Common myeloid progenitor, CD34-positive (primary cell): Measurements from ENCODE around the gene MSL3.

ENCODE experiments used
- CTCF ChIA-PET: fragments of 350-600 bp; sonication (Branson Sonifier 250); formaldehyde crosslinking; loops from one replicate; lab custom pipeline; 2021; ENCODE audit warnings: antibody characterized with exemption; lab: Charles Lee
- POLR2A ChIA-PET: fragments of 350-600 bp; sonication (Branson Sonifier 250); formaldehyde crosslinking; loops from one replicate; lab custom pipeline; 2021; ENCODE audit warnings: antibody characterized with exemption; lab: Charles Lee
- DNase-seq, 3 donors: peaks; one replicate each; pipeline versions ENCODE4 v3.0.0 to v3.0.0-alpha.2; 2013
- H3K27ac ChIP-seq, 2 experiments: 1 replicate in 1 of 2; 2 replicates in 1 of 2; pipeline ENCODE4 v1.7.0; 2013; ENCODE audit warnings: inconsistent platforms in 2 of 2, low read length in 2 of 2, mild to moderate bottlenecking in 2 of 2, low read depth in 1 of 2, moderate library complexity in 1 of 2; ENCODE audit not compliant: severe bottlenecking in 2 of 2, insufficient read depth in 1 of 2, poor library complexity in 1 of 2
- H3K27me3 ChIP-seq, 5 experiments: replicated peaks in 2 of 5; 1 replicate in 3 of 5; 2 replicates in 2 of 5; pipeline versions ENCODE4 v1.6.1 to v1.7.0; 2013; ENCODE audit warnings: low read length in 4 of 5, mild to moderate bottlenecking in 2 of 5, moderate library complexity in 2 of 5, inconsistent platforms in 1 of 5; ENCODE audit not compliant: insufficient read depth in 5 of 5, control insufficient read depth in 4 of 5
- H3K36me3 ChIP-seq, 4 experiments: 1 replicate in 2 of 4; 2 replicates in 2 of 4; pipeline versions ENCODE4 v1.6.1 to v1.7.0; 2013; ENCODE audit warnings: low read length in 3 of 4, control low read depth in 1 of 4, mild to moderate bottlenecking in 1 of 4; ENCODE audit not compliant: control insufficient read depth in 4 of 4, insufficient read depth in 4 of 4
- H3K4me1 ChIP-seq, 4 experiments: 1 replicate in 3 of 4; 2 replicates in 1 of 4; pipeline versions ENCODE4 v1.6.1 to v1.7.1; 2013; ENCODE audit warnings: low read length in 3 of 4, mild to moderate bottlenecking in 3 of 4, control low read depth in 1 of 4, inconsistent platforms in 1 of 4, moderate library complexity in 1 of 4; ENCODE audit not compliant: control insufficient read depth in 4 of 4, insufficient read depth in 4 of 4; ENCODE audit errors: control extremely low read depth in 1 of 4
- H3K4me3 ChIP-seq, 7 experiments: 1 replicate in 4 of 7; 2 replicates in 3 of 7; pipeline versions ENCODE4 v1.5.1 to v1.7.0; 2013; ENCODE audit warnings: mild to moderate bottlenecking in 7 of 7, low read length in 6 of 7, moderate library complexity in 6 of 7, inconsistent platforms in 2 of 7, low read depth in 2 of 7, control low read depth in 1 of 7; ENCODE audit not compliant: insufficient read depth in 4 of 7, control insufficient read depth in 1 of 7; ENCODE audit errors: extremely low read depth in 1 of 7
- H3K9me3 ChIP-seq, 5 experiments: 1 replicate in 4 of 5; 2 replicates in 1 of 5; pipeline versions ENCODE4 v1.6.1 to v1.7.1; 2013; ENCODE audit warnings: low read length in 4 of 5, mild to moderate bottlenecking in 2 of 5, inconsistent platforms in 1 of 5, low read depth in 1 of 5, moderate library complexity in 1 of 5; ENCODE audit not compliant: control insufficient read depth in 4 of 5, insufficient read depth in 2 of 5; ENCODE audit errors: control extremely low read depth in 1 of 5
- WGBS: methylation state at CpG from one replicate; pipeline ENCODE4 v1.1.5; 2013; ENCODE audit not compliant: insufficient coverage; 5-methylcytosine and 5-hydroxymethylcytosine counted together

The MSL3 gene

DNA sequence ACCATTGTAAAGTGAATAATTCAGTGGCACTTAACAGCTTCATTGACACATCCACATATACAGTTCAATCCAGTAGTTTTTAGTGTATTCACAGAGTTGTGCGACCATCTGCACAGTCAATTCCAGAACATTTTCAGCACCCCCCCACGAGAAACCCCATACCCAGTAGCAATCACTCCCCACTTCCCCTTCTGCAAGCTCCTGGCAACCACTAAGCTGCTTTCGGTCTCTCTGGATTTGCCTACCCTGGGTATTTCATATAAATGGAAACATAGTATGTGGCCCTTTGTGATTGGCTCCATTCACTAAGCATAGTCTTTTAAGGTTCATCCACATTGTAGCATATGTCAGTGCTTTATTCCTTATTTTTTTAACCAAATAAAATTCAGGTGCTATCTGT, 10.0 kb downstream of the MSL3 start:
- DNase-seq = no peak
- 67% methylated on average over 1 of the region's 3 CpGs for WGBS

DNA sequence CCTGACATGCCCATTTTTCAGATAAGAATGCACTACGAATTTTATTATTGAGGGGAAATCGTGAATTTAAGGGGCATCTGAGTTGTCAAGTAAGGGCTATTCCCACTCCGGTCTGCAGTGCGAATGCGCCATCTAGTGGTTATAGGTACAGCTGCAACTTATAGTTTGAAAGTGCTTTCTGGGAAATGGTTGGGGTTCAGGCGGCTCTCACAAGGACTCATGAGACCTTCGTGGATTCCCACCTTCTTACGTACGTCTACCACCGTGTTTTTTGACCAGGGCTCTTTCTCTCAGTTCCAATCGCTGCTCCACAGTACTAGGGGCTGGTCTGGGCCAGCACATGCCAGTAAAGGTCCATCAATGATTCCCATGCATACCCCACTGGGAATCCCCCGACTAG, 12.3 kb downstream of the MSL3 start:
- peak; percentile 54 to 83 (median 82) for DNase-seq
- H3K27me3 ChIP-seq = no peaks in the 10 kb centered on the region
- peaks cover 0 to 1% (median 0%) of the 10 kb centered on the region in 4 experiments for H3K4me1 ChIP-seq
- POLR2A ChIA-PET = no interaction called here
- CTCF ChIA-PET = interaction anchor here (0.9 to 1.8 kb wide), 3 partner anchors 10 to 238 kb away, joined by 4 to 6 read pairs (median 6); no protein-coding TSS in a partner anchor
- peaks cover 5 to 35% (median 13%) of the 10 kb centered on the region in 4 experiments for H3K36me3 ChIP-seq
- no peak overlapping the region for H3K27ac ChIP-seq
- no peak overlapping the region for H3K4me3 ChIP-seq
- 16% methylated on average over 12 of the region's 12 CpGs for WGBS
- no peaks in the 10 kb centered on the region for H3K9me3 ChIP-seq

More for the DNA sequence above, 10.0 kb downstream of the MSL3 start:
- H3K36me3 ChIP-seq = peaks cover 10 to 52% (median 27%) of the 10 kb centered on the region in 4 experiments
- ChIA-PET POLR2A (no interaction called here), CTCF (interaction anchor here (1.0 to 1.3 kb wide), 2 partner anchors 44 to 237 kb away, joined by 3 to 5 read pairs; no protein-coding TSS in a partner anchor)
- H3K4me1 ChIP-seq = peaks cover 0 to 1% (median 0%) of the 10 kb centered on the region in 4 experiments
- H3K4me3 ChIP-seq = no peak overlapping the region
- H3K27me3 ChIP-seq = no peaks in the 10 kb centered on the region
- no peak overlapping the region for H3K27ac ChIP-seq
- H3K9me3 ChIP-seq = no peaks in the 10 kb centered on the region

DNA sequence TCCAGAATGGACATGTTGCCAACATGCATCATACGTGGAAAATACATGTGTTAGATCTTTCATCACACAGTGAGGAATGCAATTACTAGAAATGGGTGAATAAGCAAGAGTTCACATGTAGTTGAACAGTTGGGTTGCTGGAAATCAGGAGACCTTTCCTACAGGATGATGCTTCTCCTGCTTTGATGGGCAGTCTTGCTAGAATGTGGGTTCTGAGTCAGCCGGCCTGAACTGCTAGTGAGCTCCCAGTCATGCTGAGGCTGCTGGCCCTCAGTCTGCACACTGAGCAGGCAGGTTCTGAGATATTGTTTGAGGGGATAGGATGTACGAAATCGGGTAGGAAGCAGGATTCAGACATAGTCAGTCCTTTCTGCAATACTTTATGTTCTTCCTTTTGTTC, 20.2 kb downstream of the MSL3 start:
- H3K27ac ChIP-seq = no peak overlapping the region
- CTCF ChIA-PET = no interaction called here
- DNase-seq = no peak
- H3K9me3 ChIP-seq = no peaks in the 10 kb centered on the region
- 88% methylated on average over 1 of the region's 4 CpGs for WGBS
- peaks cover 0 to 8% (median 4%) of the 10 kb centered on the region in 4 experiments for H3K36me3 ChIP-seq
- no peak overlapping the region for H3K4me3 ChIP-seq
- no peaks in the 10 kb centered on the region for H3K27me3 ChIP-seq
- POLR2A ChIA-PET = no interaction called here
- H3K4me1 ChIP-seq = no peaks in the 10 kb centered on the region

- CTCF ChIA-PET = no interaction called here
Measured at GRCh38 chrX:11781133-11781532, 23.1 kb downstream of the MSL3 start.

DNA sequence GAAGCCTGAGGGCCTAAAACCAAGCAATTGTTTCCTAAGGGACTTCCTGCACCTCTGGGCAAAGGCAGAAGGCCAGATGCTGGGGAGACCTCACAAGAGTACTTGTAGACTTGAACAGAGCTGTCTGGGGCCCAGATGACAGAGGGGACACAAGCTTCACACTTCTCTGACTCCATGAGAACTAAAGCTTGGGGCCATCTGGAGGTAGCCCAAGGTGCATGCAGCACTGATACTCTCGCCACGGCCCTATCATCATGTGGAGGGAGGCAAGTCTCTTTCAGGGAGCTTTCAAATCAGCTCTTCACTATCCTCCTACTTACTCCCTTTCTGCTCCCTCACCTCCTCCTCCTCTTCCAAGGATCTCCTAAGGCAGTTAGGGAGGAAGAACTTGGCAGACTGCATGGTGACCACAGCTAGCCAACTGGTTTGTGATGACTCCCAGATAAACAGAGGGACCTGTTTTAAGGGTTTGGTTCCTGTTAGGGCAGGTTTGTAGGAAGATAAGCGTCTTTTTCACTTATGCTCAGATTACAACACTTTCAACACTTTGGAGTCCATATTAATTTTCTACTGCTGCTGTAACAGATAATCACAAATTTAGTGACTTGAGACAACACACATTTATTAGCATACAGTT, 23.8 kb downstream of the MSL3 start:
- no peaks in the 10 kb centered on the region for H3K9me3 ChIP-seq
- no peaks in the 10 kb centered on the region for H3K36me3 ChIP-seq
- no peak overlapping the region for H3K27ac ChIP-seq
- no peak overlapping the region for H3K4me3 ChIP-seq
- peaks cover 0 to 1% (median 0%) of the 10 kb centered on the region in 4 experiments for H3K4me1 ChIP-seq
- WGBS = 80% methylated on average over 3 of the region's 3 CpGs
- DNase-seq = peak in 2 of 3 donors; percentile 5 to 33
- ChIA-PET CTCF (no interaction called here), POLR2A (no interaction called here)
- H3K27me3 ChIP-seq = peaks cover 0 to 4% (median 0%) of the 10 kb centered on the region in 5 experiments

More at GRCh38 chrX:11781133-11781532, 23.1 kb downstream of the MSL3 start:
- no peaks in the 10 kb centered on the region for H3K4me1 ChIP-seq
- no peak overlapping the region for H3K27ac ChIP-seq
- 75% methylated on average over 1 of the region's 2 CpGs for WGBS
- POLR2A ChIA-PET = no interaction called here
- no peaks in the 10 kb centered on the region for H3K36me3 ChIP-seq
- peaks cover 0 to 3% (median 0%) of the 10 kb centered on the region in 5 experiments for H3K27me3 ChIP-seq
- no peaks in the 10 kb centered on the region for H3K9me3 ChIP-seq
- DNase-seq = no peak
- no peak overlapping the region for H3K4me3 ChIP-seq

GRCh38 chrX:11784543-11784942, 26.5 kb downstream of the MSL3 start:
- Histone ChIP-seq H3K9me3 (no peaks in the 10 kb centered on the region), H3K27ac (no peak overlapping the region), H3K4me1 (peaks cover 0 to 7% (median 0%) of the 10 kb centered on the region in 4 experiments), H3K27me3 (peaks cover 0 to 13% (median 0%) of the 10 kb centered on the region in 5 experiments), H3K4me3 (no peak overlapping the region), H3K36me3 (no peaks in the 10 kb centered on the region)
- no CpG with 5 or more reads among the region's 1 CpG for WGBS
- CTCF ChIA-PET = no interaction called here
- POLR2A ChIA-PET = no interaction called here
- DNase-seq = no peak

- CTCF ChIA-PET = interaction anchor here (0.8 to 2.8 kb wide), 7 partner anchors 15 to 255 kb away, joined by 3 to 10 read pairs (median 4); no protein-coding TSS in a partner anchor
- no CpG with 5 or more reads among the region's 5 CpGs for WGBS
- DNase-seq = peak in 1 of 3 donors; percentile 17
- Histone ChIP-seq H3K27ac (no peak overlapping the region), H3K27me3 (peaks cover 0 to 13% (median 0%) of the 10 kb centered on the region in 5 experiments), H3K4me1 (peaks cover 0 to 15% (median 0%) of the 10 kb centered on the region in 4 experiments), H3K4me3 (peak overlapping the region in 2 of 7 experiments; percentile 40 to 66), H3K9me3 (no peaks in the 10 kb centered on the region), H3K36me3 (no peaks in the 10 kb centered on the region)
- POLR2A ChIA-PET = no interaction called here
Measured at GRCh38 chrX:11786862-11787261, 28.8 kb downstream of the MSL3 start.
